ENCODE data around the gene NUP107. TPM values are rescaled to one million over a fixed set of nuclear protein-coding genes. Genes with fewer than 3 reads are reported as not detected.

NUP107 gene
- total RNA-seq, 2 experiments from 2014 or later = 37.2 to 38.7 TPM

DNA sequence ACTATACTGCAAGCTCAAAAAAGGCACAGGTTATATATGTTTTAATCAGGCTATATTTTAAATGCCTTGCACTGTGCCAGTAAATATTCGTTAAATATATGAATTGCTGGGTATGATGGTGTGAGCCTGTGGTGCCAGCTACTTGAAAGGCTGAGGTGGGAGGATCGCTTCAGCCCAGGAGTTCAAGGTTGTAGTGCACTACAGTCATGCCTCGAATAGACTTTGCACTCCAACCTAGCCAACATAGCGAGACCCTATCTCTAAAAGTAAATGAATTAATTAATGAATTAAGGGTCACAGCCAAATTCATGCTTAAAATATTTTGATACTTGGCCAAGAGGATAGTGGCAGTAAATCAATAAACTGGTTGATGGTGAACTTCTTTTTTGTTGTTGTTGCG, 99.0 kb downstream of the NUP107 start:
- intact Hi-C loops (cut with DNase I, micrococcal nuclease) = no loop called here
- Mint-ChIP-seq H3K36me3 (ENCODE audit: low read depth) (no peaks in the 10 kb centered on the region), H3K4me1 (ENCODE audit: low read depth) (no peaks in the 10 kb centered on the region), H3K27me3 (no peaks in the 10 kb centered on the region), H3K27ac (no peak overlapping the region), H3K4me3 (no peak overlapping the region), H3K9me3 (no peaks in the 10 kb centered on the region)
- H3K4me1 ChIP-seq (ENCODE audit: insufficient read depth, low read length) = no peaks in the 10 kb centered on the region
- no peaks in the 10 kb centered on the region for H3K36me3 ChIP-seq (ENCODE audit: insufficient read depth, low read length)
- H3K27me3 ChIP-seq (ENCODE audit: control insufficient read depth in 1 of 2, insufficient read depth in 2 of 2, low read length in 2 of 2) = no peaks in the 10 kb centered on the region
- ChIA-PET POLR2A (interaction anchor here (0.6 kb wide), 1 partner anchor 99 kb away, joined by 3 read pairs; the partner anchor contains the start of gene NUP107), CTCF (no interaction called here)
- ATAC-seq (ENCODE audit: poor library complexity) (no peak), DNase-seq (no peak)
- H3K4me3 ChIP-seq (ENCODE audit: low read length) = no peak overlapping the region
- no peaks in the 10 kb centered on the region for H3K9me3 ChIP-seq (ENCODE audit: control insufficient read depth in 1 of 2, insufficient read depth in 1 of 2, low read length in 2 of 2)
- H3K27ac ChIP-seq (ENCODE audit: low read depth in 1 of 2, low read length in 2 of 2) = no peak overlapping the region
- TF ChIP-seq, protein P1, sequence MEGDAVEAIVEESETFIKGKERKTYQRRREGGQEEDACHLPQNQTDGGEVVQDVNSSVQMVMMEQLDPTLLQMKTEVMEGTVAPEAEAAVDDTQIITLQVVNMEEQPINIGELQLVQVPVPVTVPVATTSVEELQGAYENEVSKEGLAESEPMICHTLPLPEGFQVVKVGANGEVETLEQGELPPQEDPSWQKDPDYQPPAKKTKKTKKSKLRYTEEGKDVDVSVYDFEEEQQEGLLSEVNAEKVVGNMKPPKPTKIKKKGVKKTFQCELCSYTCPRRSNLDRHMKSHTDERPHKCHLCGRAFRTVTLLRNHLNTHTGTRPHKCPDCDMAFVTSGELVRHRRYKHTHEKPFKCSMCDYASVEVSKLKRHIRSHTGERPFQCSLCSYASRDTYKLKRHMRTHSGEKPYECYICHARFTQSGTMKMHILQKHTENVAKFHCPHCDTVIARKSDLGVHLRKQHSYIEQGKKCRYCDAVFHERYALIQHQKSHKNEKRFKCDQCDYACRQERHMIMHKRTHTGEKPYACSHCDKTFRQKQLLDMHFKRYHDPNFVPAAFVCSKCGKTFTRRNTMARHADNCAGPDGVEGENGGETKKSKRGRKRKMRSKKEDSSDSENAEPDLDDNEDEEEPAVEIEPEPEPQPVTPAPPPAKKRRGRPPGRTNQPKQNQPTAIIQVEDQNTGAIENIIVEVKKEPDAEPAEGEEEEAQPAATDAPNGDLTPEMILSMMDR (IDR thresholded peaks at IDR 0.05) = no peak

DNA sequence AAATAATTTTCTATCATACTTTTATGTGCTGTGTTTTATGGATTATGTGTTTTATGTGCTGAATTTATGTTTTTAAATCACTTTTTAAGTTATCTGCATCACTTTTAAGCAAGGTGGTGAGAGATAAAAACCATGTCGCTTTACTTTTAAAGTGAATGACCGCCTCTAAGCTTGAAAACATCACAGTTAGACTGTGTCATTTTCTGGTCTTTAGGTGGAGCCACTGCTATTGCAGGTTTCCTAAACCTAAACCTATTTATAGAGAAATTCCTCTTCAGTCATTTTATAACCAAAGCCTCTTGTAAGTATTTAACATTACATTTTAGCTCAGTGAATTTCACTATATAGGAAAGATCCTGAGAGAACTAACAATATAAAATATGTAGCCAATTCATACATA, 100.2 kb downstream of the NUP107 start:
- no peak for ATAC-seq (ENCODE audit: poor library complexity)
- Mint-ChIP-seq H3K4me1 (ENCODE audit: low read depth) (no peaks in the 10 kb centered on the region), H3K27me3 (no peaks in the 10 kb centered on the region), H3K4me3 (no peak overlapping the region), H3K9me3 (no peaks in the 10 kb centered on the region), H3K36me3 (ENCODE audit: low read depth) (no peaks in the 10 kb centered on the region), H3K27ac (no peak overlapping the region)
- TF ChIP-seq, protein P1 (IDR thresholded peaks at IDR 0.05) = no peak
- POLR2A ChIA-PET = interaction anchor here (2.1 kb wide), 1 partner anchor 21 kb away, joined by 8 read pairs; the partner anchor contains the start of gene MDM2
- CTCF ChIA-PET = no interaction called here
- H3K9me3 ChIP-seq (ENCODE audit: control insufficient read depth in 1 of 2, insufficient read depth in 1 of 2, low read length in 2 of 2) = no peaks in the 10 kb centered on the region
- no peak overlapping the region for H3K4me3 ChIP-seq (ENCODE audit: low read length)
- no peaks in the 10 kb centered on the region for H3K36me3 ChIP-seq (ENCODE audit: insufficient read depth, low read length)
- H3K27me3 ChIP-seq (ENCODE audit: control insufficient read depth in 1 of 2, insufficient read depth in 2 of 2, low read length in 2 of 2) = no peaks in the 10 kb centered on the region
- no peak overlapping the region for H3K27ac ChIP-seq (ENCODE audit: low read depth in 1 of 2, low read length in 2 of 2)
- intact Hi-C loops (cut with DNase I, micrococcal nuclease) = no loop called here
- DNase-seq = no peak
- H3K4me1 ChIP-seq (ENCODE audit: insufficient read depth, low read length) = no peaks in the 10 kb centered on the region

DNA sequence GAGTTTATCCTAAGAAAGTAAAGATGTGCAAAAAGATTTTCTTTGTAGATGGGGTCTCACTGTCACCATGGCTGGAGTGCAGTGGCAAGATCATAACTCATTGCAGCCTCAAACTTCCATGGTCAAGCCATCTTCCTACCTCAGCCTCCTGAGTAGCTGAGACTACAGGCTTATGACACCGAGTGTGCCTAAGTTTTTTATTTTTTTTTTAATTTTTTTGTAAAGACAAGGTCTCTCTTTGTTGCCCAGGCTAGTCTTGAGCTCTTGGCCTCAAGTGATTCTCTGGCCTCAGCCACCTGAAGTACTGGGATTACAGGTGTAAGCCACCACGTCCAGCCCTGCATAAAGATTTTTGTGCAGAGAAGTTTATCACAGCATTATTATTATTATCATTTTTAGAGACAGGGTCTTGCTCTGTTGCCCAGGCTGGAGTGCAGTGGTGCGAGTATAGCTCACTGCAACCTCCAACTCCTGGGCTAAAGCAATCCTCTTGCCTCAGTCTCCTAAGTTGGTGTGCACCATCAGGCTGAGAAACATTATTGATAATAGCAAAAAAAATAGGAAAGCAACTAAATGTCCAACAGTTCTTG, 101.9 kb downstream of the NUP107 start:
- H3K27ac Mint-ChIP-seq = no peak overlapping the region
- Histone ChIP-seq H3K27me3 (ENCODE audit: control insufficient read depth in 1 of 2, insufficient read depth in 2 of 2, low read length in 2 of 2) (no peaks in the 10 kb centered on the region), H3K4me3 (ENCODE audit: low read length) (no peak overlapping the region), H3K9me3 (ENCODE audit: control insufficient read depth in 1 of 2, insufficient read depth in 1 of 2, low read length in 2 of 2) (no peaks in the 10 kb centered on the region), H3K27ac (ENCODE audit: low read depth in 1 of 2, low read length in 2 of 2) (no peak overlapping the region), H3K4me1 (ENCODE audit: insufficient read depth, low read length) (no peaks in the 10 kb centered on the region), H3K36me3 (ENCODE audit: insufficient read depth, low read length) (no peaks in the 10 kb centered on the region)
- TF ChIP-seq, protein P1 (IDR thresholded peaks at IDR 0.05) = no peak
- no peaks in the 10 kb centered on the region for H3K27me3 Mint-ChIP-seq
- CTCF ChIA-PET = no interaction called here
- H3K36me3 Mint-ChIP-seq (ENCODE audit: low read depth) = no peaks in the 10 kb centered on the region
- POLR2A ChIA-PET = interaction anchor here (2.1 kb wide), 1 partner anchor 19 kb away, joined by 8 read pairs; the partner anchor contains the start of gene MDM2
- DNase-seq (no peak), ATAC-seq (ENCODE audit: poor library complexity) (no peak)
- H3K4me1 Mint-ChIP-seq (ENCODE audit: low read depth) = no peaks in the 10 kb centered on the region
- intact Hi-C loops (cut with DNase I, micrococcal nuclease) = no loop called here
- H3K9me3 Mint-ChIP-seq = no peaks in the 10 kb centered on the region
- H3K4me3 Mint-ChIP-seq = no peak overlapping the region

Data from CD4-positive, alpha-beta T cell (primary cell).